NB4 (cell line): ENCODE data around the gene FOXP1.

ENCODE experiments used
- CTCF ChIP-seq: IDR thresholded peaks from one replicate; pipeline ENCODE4 v1.5.1; 2012; ENCODE audit warnings: low read depth, low read length
- MAX ChIP-seq: IDR thresholded peaks from 2 replicates; pipeline ENCODE4 v1.6.1; 2011; ENCODE audit warnings: low read depth, low read length
- MYC ChIP-seq: IDR thresholded peaks from 2 replicates; pipeline ENCODE4 v1.6.1; 2011; ENCODE audit warnings: low read depth, low read length
- POLR2A ChIP-seq: IDR thresholded peaks from 2 replicates; pipeline ENCODE4 v1.6.1; 2011; ENCODE audit warnings: mild to moderate bottlenecking; ENCODE audit not compliant: insufficient read length; ENCODE audit errors: extremely low read depth

- TF ChIP-seq CTCF, result no peak
- no peak for TF ChIP-seq POLR2A
- TF ChIP-seq MYC, result no peak
- TF ChIP-seq MAX, result no peak
Observed at GRCh38 chr3:71618538-71618937, 35.0 kb upstream of the FOXP1 start.
